ENCODE data around the gene KCNQ1.

KCNQ1 gene

GRCh38 chr11:2839395-2839943, 394.7 kb downstream of the KCNQ1 start:
- Histone ChIP-seq H3K27me3 (ENCODE audit: insufficient read depth, low read length, poor library complexity) (no peaks in the 10 kb centered on the region), H3K79me2 (ENCODE audit: insufficient read depth, low read length) (no peaks in the 10 kb centered on the region), H3K4me1 (ENCODE audit: insufficient read depth, low read length) (no peaks in the 10 kb centered on the region), H4K20me1 (ENCODE audit: insufficient read depth, low read length) (peaks cover 2% of the 10 kb centered on the region; the same call in 1 of the 2 replicates), H3K4me3 (ENCODE audit: low read depth in 1 of 2, low read length in 2 of 2) (no peak overlapping the region), H3K27ac (ENCODE audit: low read length) (no peak overlapping the region), H3K9ac (ENCODE audit: low read depth, low read length) (no peak overlapping the region), H3K9me3 (ENCODE audit: insufficient read depth, low read length, severe bottlenecking) (no peaks in the 10 kb centered on the region), H3K36me3 (ENCODE audit: insufficient read depth, low read length) (no peaks in the 10 kb centered on the region), H2AFZ (ENCODE audit: low read depth, low read length) (no peak overlapping the region), H3K4me2 (ENCODE audit: insufficient read depth, low read length) (no peak overlapping the region)
- ATAC-seq (ENCODE audit: insufficient read depth, low read depth) (no peak), DNase-seq (no peak)
- TF ChIP-seq CTCF (IDR thresholded peaks at IDR 0.05; ENCODE audit: borderline replicate concordance, extremely low read depth, low read length, poor library complexity, severe bottlenecking) (no peak), EZH2 (IDR thresholded peaks at IDR 0.05; ENCODE audit: borderline replicate concordance, low read depth, low read length, severe bottlenecking) (no peak)

GRCh38 chr11:2841411-2842190, 396.8 kb downstream of the KCNQ1 start:
- no peak for DNase-seq
- no peak for TF ChIP-seq CTCF (IDR thresholded peaks at IDR 0.05; ENCODE audit: borderline replicate concordance, extremely low read depth, low read length, poor library complexity, severe bottlenecking)
- TF ChIP-seq EZH2 (IDR thresholded peaks at IDR 0.05; ENCODE audit: borderline replicate concordance, low read depth, low read length, severe bottlenecking): no peak

GRCh38 chr11:2842876-2843275, 398.1 kb downstream of the KCNQ1 start:
- Histone ChIP-seq H3K27ac (ENCODE audit: low read length) (no peak overlapping the region), H3K4me2 (ENCODE audit: insufficient read depth, low read length) (no peak overlapping the region), H3K4me1 (ENCODE audit: insufficient read depth, low read length) (no peaks in the 10 kb centered on the region), H3K36me3 (ENCODE audit: insufficient read depth, low read length) (no peaks in the 10 kb centered on the region), H2AFZ (ENCODE audit: low read depth, low read length) (no peak overlapping the region), H4K20me1 (ENCODE audit: insufficient read depth, low read length) (peaks cover 10% of the 10 kb centered on the region; the same call in 1 of the 2 replicates), H3K9me3 (ENCODE audit: insufficient read depth, low read length, severe bottlenecking) (no peaks in the 10 kb centered on the region), H3K79me2 (ENCODE audit: insufficient read depth, low read length) (no peaks in the 10 kb centered on the region), H3K9ac (ENCODE audit: low read depth, low read length) (no peak overlapping the region), H3K27me3 (ENCODE audit: insufficient read depth, low read length, poor library complexity) (no peaks in the 10 kb centered on the region), H3K4me3 (ENCODE audit: low read depth in 1 of 2, low read length in 2 of 2) (no peak overlapping the region)
- ATAC-seq (ENCODE audit: insufficient read depth, low read depth): no peak
- no peak for DNase-seq
- TF ChIP-seq CTCF (IDR thresholded peaks at IDR 0.05; ENCODE audit: borderline replicate concordance, extremely low read depth, low read length, poor library complexity, severe bottlenecking): no peak

More at GRCh38 chr11:2841411-2842190, 396.8 kb downstream of the KCNQ1 start:
- no peaks in the 10 kb centered on the region for H3K9me3 ChIP-seq (ENCODE audit: insufficient read depth, low read length, severe bottlenecking)
- no peak overlapping the region for H3K4me2 ChIP-seq (ENCODE audit: insufficient read depth, low read length)
- H3K27ac ChIP-seq (ENCODE audit: low read length): no peak overlapping the region
- H3K9ac ChIP-seq (ENCODE audit: low read depth, low read length): no peak overlapping the region
- no peaks in the 10 kb centered on the region for H3K27me3 ChIP-seq (ENCODE audit: insufficient read depth, low read length, poor library complexity)
- peaks cover 10% of the 10 kb centered on the region; the same call in 1 of the 2 replicates for H4K20me1 ChIP-seq (ENCODE audit: insufficient read depth, low read length)
- H3K4me1 ChIP-seq (ENCODE audit: insufficient read depth, low read length): no peaks in the 10 kb centered on the region
- H2AFZ ChIP-seq (ENCODE audit: low read depth, low read length): no peak overlapping the region
- H3K79me2 ChIP-seq (ENCODE audit: insufficient read depth, low read length): no peaks in the 10 kb centered on the region
- no peak for ATAC-seq (ENCODE audit: insufficient read depth, low read depth)
- H3K36me3 ChIP-seq (ENCODE audit: insufficient read depth, low read length): no peaks in the 10 kb centered on the region
- no peak overlapping the region for H3K4me3 ChIP-seq (ENCODE audit: low read depth in 1 of 2, low read length in 2 of 2)
